D721Med (cell line): ENCODE results near the gene COMMD9.

Source experiments
- DNase-seq: peaks from one replicate; pipeline ENCODE4 v3.0.0; 2011; ENCODE audit warnings: low spot score; ENCODE audit not compliant: insufficient read length
- FAIRE-seq: peaks from 2 replicates; lab custom pipeline; 2011; peaks lifted over from hg19 to GRCh38; lab: Jason Lieb, UNC
- TF ChIP-seq, protein P1 (sequence below): IDR thresholded peaks from 2 replicates; pipeline ENCODE4 v1.5.1; 2012; ENCODE audit warnings: mild to moderate bottlenecking, control low read depth; ENCODE audit not compliant: insufficient read depth; ENCODE audit errors: missing control alignments

COMMD9 gene

DNA sequence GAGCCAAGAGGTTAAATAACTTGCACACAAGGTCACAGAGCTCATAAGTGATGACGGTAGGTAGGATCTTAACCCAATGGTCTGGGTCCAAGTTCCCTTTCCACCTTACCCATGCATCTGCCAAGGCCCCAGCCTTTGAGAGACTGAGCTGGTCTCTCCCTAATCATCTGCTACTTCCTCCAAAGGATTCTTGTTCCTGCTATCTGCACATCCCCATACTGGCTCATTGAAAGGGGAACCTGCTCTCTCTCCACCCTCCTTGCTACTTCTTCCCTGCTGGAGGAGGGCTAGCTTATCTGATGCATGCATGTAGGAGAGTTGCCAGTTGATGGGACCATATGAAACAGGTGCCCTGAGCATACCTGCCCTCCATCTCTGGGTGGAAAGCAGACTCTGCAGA is 47.7 kb downstream of the COMMD9 start:
- FAIRE-seq (no peak), DNase-seq (no peak)
- TF ChIP-seq, protein P1, sequence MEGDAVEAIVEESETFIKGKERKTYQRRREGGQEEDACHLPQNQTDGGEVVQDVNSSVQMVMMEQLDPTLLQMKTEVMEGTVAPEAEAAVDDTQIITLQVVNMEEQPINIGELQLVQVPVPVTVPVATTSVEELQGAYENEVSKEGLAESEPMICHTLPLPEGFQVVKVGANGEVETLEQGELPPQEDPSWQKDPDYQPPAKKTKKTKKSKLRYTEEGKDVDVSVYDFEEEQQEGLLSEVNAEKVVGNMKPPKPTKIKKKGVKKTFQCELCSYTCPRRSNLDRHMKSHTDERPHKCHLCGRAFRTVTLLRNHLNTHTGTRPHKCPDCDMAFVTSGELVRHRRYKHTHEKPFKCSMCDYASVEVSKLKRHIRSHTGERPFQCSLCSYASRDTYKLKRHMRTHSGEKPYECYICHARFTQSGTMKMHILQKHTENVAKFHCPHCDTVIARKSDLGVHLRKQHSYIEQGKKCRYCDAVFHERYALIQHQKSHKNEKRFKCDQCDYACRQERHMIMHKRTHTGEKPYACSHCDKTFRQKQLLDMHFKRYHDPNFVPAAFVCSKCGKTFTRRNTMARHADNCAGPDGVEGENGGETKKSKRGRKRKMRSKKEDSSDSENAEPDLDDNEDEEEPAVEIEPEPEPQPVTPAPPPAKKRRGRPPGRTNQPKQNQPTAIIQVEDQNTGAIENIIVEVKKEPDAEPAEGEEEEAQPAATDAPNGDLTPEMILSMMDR = no peak

DNA sequence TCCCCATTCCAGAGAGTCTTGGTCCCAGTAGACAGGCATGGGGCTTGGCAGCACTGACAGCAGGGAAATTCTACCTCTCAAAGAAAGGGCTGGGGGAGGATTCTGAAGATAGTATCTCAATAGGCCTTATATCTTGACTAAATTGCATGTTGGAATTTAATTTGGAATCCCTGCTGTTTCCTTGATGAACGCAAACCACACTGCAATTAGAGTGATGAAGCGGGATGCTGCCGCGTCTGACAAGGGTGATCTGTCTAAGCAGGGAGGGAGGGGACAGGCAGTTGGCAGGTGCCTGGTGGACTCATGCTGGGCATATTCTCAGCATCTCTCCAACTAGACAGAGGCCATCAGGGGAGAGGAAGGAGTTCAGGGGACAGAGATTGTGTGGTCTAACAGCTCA is 48.4 kb downstream of the COMMD9 start:
- no peak for FAIRE-seq
- no peak for DNase-seq
- TF ChIP-seq, protein P1 = no peak

DNA sequence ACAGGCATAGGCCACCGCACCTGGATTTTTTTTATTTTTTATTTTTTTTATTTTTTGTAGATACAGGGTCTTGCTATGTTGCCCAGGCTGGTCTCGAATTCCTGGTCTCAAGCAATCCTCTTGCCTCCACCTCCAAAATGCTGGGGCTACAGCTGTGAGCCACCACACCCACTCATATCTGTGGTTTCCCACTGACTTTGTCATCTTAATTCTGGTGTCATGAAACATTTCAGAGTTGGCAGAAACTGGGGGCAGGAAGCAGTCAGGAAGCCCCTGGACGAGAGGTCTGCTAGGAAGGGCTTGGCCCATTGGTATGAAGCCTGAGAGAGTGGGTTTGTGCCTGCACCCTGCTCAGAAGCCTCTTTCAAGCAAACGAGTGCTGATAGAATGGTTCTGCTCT is 49.1 kb downstream of the COMMD9 start:
- TF ChIP-seq, protein P1 = no peak
- FAIRE-seq (no peak), DNase-seq (no peak)

DNA sequence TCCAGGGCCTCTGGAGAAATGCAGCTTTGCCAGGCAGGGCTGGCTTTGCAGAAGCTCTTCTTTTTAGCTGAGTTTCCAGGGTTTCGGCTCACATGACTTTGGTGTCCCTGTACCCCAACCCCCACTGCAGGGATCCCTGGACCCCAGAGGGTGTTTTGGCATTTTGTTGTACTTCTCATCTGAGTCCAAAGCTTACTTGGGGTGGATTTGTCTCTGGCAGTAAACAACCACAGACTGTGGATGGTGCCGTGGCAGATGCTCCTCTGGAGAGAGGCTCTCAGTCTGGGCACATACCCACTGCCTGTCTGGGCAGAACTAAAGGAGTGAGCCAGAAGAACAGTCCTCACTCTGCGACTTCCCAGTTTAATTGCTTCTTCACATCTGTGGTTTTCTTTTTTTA is 49.6 kb downstream of the COMMD9 start:
- FAIRE-seq = no peak
- TF ChIP-seq, protein P1 = no peak

DNA sequence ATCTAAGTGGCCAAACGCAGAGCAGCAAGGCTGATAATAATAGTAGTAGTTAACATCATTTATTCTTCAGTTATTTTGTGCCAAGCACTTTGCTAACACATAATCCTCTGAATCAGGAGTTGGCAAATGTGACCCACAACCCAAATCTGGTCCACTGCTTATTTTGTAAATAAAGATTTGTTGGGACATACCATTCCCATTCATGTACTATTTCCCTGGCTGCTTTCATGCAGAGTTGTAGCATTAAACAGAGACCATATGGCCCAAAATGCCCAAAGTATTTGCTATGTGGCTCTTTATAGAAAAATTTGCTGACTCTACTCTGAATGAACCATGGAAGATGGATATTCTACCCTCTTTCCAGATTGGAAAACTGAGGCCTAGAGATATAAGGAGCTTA is 50.3 kb downstream of the COMMD9 start:
- TF ChIP-seq, protein P1 = no peak

More for the DNA sequence above, 49.6 kb downstream of the COMMD9 start:
- DNase-seq = no peak

DNA sequence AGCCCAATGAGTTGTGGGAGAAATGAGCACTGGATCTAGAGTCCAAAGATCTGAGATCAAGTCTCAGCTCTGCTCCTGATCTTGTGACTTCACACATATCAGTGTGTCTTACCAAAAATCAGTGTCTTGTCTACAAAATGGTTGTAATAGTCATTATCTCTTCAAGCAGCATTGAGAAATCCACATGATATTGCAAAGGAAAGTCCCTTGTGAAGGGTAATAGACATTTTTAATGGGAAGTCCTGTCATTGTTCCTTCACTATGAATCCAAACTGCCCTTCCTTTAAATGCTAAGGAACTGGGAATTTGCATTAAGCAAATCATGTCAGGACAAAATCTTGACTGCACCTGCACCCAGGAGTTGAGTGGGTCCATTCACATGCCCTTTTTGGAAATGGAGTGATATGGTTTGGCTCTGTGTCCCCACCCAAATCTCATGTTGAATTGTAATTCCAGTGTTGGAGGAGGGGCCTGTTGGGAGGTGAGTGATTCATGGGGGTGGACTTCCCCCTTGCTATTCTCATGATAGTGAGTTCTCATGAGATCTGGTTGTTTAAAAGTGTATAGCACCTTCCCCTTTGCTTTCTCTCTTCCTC is 51.1 kb downstream of the COMMD9 start:
- FAIRE-seq (no peak), DNase-seq (no peak)
- TF ChIP-seq, protein P1 = no peak

More for the DNA sequence above, 50.3 kb downstream of the COMMD9 start:
- DNase-seq = no peak
- no peak for FAIRE-seq

DNA sequence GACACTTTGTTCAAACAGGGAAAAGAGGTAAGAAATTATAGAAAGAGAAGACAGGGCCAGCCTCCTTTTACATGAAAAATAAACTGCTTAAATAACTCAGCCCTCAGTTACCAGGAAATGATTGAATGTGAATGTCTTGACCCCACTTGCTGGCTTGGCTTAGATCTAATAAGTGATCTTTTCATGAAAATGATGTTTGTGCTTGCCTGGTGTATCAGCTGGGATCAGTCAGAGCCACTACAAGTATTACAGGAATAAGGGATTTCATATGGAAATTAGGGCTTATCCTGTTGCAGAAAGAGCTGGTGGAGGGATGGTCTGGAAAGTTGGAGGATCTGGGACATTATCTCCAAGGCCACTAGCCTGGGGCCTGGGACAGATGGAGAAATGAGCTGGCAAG is 51.8 kb downstream of the COMMD9 start:
- TF ChIP-seq, protein P1 = no peak
- DNase-seq = no peak
- no peak for FAIRE-seq
